ENCODE results near the gene TRAPPC2. TPM values are rescaled to one million over a fixed set of nuclear protein-coding genes. Genes with fewer than 3 reads are reported as not detected.

The TRAPPC2 gene
- total RNA-seq, 1 experiment from 2014 or later: 19.5 TPM

- POLR2A ChIA-PET (ENCODE audit: low non-redundant PET): no interaction called here
Observed at GRCh38 chrX:13662355-13662791, 72.0 kb downstream of the TRAPPC2 start.

More at GRCh38 chrX:13662355-13662791, 72.0 kb downstream of the TRAPPC2 start:
- CTCF ChIA-PET: no interaction called here
- no TSS peak for BruUV-seq (replicated peaks)
- H3K9me3 ChIP-seq (ENCODE audit: low read depth, low read length, poor library complexity, severe bottlenecking): no peaks in the 10 kb centered on the region
- H3K4me1 ChIP-seq (ENCODE audit: insufficient read depth, low read length, poor library complexity, severe bottlenecking): no peaks in the 10 kb centered on the region
- no peaks in the 10 kb centered on the region for H3K27me3 ChIP-seq (replicated peaks; ENCODE audit: insufficient read depth, low read depth, low read length, poor library complexity)
- H3K27ac ChIP-seq (ENCODE audit: low read depth, low read length, poor library complexity, severe bottlenecking): no peak overlapping the region
- no peaks in the 10 kb centered on the region for H3K36me3 ChIP-seq (ENCODE audit: insufficient read depth, low read length, poor library complexity, severe bottlenecking)
- DNase-seq (ENCODE audit: low spot score): no peak
- intact Hi-C loops (cut with micrococcal nuclease; ENCODE audit: unreplicated experiment): no loop called here
- no peak overlapping the region for H3K4me3 ChIP-seq (ENCODE audit: low read depth, low read length, poor library complexity, severe bottlenecking)
- TF ChIP-seq CTCF (conservative IDR thresholded peaks at IDR 0.05; ENCODE audit: low read depth, low read length) (no peak), EZH2 (IDR thresholded peaks at IDR 0.05; ENCODE audit: borderline replicate concordance, low read depth, low read length, poor library complexity, severe bottlenecking) (no peak)

Other genes with a start within 250 kb of the TRAPPC2 start
- gene EGFL6, start 165.0 kb downstream of the TRAPPC2 start, total RNA-seq (2021): not detected in 2 replicates
- 3.1 and 3.9 TPM in 2 replicates for gene TCEANC, start 81.5 kb downstream of the TRAPPC2 start, total RNA-seq (2021)
- 24.8 and 25.8 TPM in 2 replicates for gene RAB9A, start 45.5 kb downstream of the TRAPPC2 start, total RNA-seq (2021)
- gene OFD1, start 128 bp upstream of the TRAPPC2 start, total RNA-seq (2021): 25.8 and 28.6 TPM in 2 replicates
- 7.6 and 9.5 TPM in 2 replicates for gene GPM6B, start 82.5 kb upstream of the TRAPPC2 start, total RNA-seq (2021)